NCI-H446 (cell line): Measurements from ENCODE around the gene PADI1.
"Not testable (repeated sequence)": the region's sequence is repeated elsewhere in the genome, so short reads cannot be mapped to it uniquely, and the experiment has no call there.

ENCODE experiments used
- DNase-seq, 2 experiments: peaks; one replicate each; lab custom pipeline; 2025; lab: John Stamatoyannopoulos, UW

PADI1 gene

GRCh38 chr1:17241780-17242074 lies 36.8 kb downstream of the PADI1 start:
- not testable (repeated sequence) for DNase-seq

- no peak for DNase-seq
Measured at GRCh38 chr1:17243274-17243673, 38.3 kb downstream of the PADI1 start.

- DNase-seq, result no peak
Measured at GRCh38 chr1:17244821-17245740, 40.2 kb downstream of the PADI1 start.

GRCh38 chr1:17245816-17246325 lies 40.9 kb downstream of the PADI1 start:
- no peak for DNase-seq

GRCh38 chr1:17246971-17247370 lies 42.0 kb downstream of the PADI1 start:
- no peak for DNase-seq

- no peak for DNase-seq
Measured at GRCh38 chr1:17248781-17249180, 43.9 kb downstream of the PADI1 start, which contains the start of gene PADI3. Gene PADI3, plus strand, starts transcription at chr1:17249098. Its CDS starts 40 bp downstream, at chr1:17249138.

GRCh38 chr1:17250601-17251000 lies 45.7 kb downstream of the PADI1 start:
- peak in 1 of 2 experiments; percentile 31 for DNase-seq

GRCh38 chr1:17251246-17251645 lies 46.3 kb downstream of the PADI1 start:
- no peak for DNase-seq

- no peak for DNase-seq
Measured at GRCh38 chr1:17251701-17252376, 46.9 kb downstream of the PADI1 start.

GRCh38 chr1:17255336-17255735 lies 50.4 kb downstream of the PADI1 start:
- DNase-seq, result no peak

GRCh38 chr1:17258116-17258757 lies 53.3 kb downstream of the PADI1 start:
- no peak for DNase-seq

- DNase-seq, result no peak
Measured at GRCh38 chr1:17258758-17259130, 53.8 kb downstream of the PADI1 start.

- DNase-seq, result no peak
Measured at GRCh38 chr1:17259233-17259873, 54.4 kb downstream of the PADI1 start.

GRCh38 chr1:17260264-17260663 lies 55.3 kb downstream of the PADI1 start:
- DNase-seq, result no peak

GRCh38 chr1:17260738-17261137 lies 55.8 kb downstream of the PADI1 start:
- DNase-seq, result no peak

GRCh38 chr1:17263936-17264335 lies 59.0 kb downstream of the PADI1 start:
- no peak for DNase-seq

GRCh38 chr1:17264470-17264869 lies 59.5 kb downstream of the PADI1 start:
- DNase-seq, result no peak

- no peak for DNase-seq
Measured at GRCh38 chr1:17265162-17265561, 60.2 kb downstream of the PADI1 start.

GRCh38 chr1:17265950-17266349 lies 61.0 kb downstream of the PADI1 start:
- no peak for DNase-seq

GRCh38 chr1:17270891-17271765 lies 66.2 kb downstream of the PADI1 start:
- DNase-seq, result no peak

GRCh38 chr1:17272066-17272465 lies 67.1 kb downstream of the PADI1 start:
- DNase-seq, result no peak
